ENCODE data around the gene TSC22D4. TPM values are rescaled to one million over a fixed set of nuclear protein-coding genes. Genes with fewer than 3 reads are reported as not detected.

Gene TSC22D4
- polyA plus RNA-seq, 1 donor from 2014 or later, result 2.1 TPM

DNA sequence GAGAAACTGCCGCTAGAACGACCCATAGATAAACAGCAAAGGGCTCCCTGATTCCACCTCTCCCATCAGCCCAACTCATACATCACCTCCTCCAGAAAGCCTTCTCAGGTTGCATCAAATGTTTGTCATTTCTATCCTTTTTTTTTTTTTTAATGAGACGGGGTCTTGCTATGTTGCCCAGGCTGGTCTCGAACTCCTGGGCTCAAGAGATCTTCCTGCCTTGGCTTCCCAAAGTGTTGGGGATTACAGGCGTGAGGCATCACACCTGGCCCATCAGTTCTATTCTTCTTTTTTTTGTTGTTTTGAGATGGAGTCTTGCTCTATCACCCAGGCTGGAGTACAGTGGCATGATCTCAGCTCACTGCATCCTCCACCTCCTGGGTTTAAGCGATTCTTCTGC lies 22.0 kb downstream of the TSC22D4 start:
- Histone ChIP-seq H3F3A (ENCODE audit: insufficient read depth, low read length, poor library complexity, severe bottlenecking) (no peaks in the 10 kb centered on the region), H3K4me3 (ENCODE audit: low read length) (no peak overlapping the region), H3K27me3 (ENCODE audit: insufficient read depth, low read depth, low read length) (no peaks in the 10 kb centered on the region), H3K27ac (ENCODE audit: low read length) (no peak overlapping the region), H3K9ac (ENCODE audit: low read length) (no peak overlapping the region), H3K36me3 (ENCODE audit: insufficient read depth, low read length) (no peaks in the 10 kb centered on the region), H2AFZ (ENCODE audit: low read depth, low read length) (no peak overlapping the region), H3K4me2 (ENCODE audit: low read length) (no peak overlapping the region), H3K9me3 (ENCODE audit: low read length) (no peaks in the 10 kb centered on the region), H3K79me2 (replicated peaks; ENCODE audit: insufficient read depth, low read length) (no peaks in the 10 kb centered on the region), H4K20me1 (ENCODE audit: insufficient read depth) (no peaks in the 10 kb centered on the region), H3K9me2 (ENCODE audit: insufficient read depth, low read length) (no peaks in the 10 kb centered on the region)
- no peak for TF ChIP-seq EZH2 (IDR thresholded peaks at IDR 0.05; ENCODE audit: borderline replicate concordance, insufficient read depth, low read length, poor library complexity, severe bottlenecking)
- TF ChIP-seq EP300 (conservative IDR thresholded peaks at IDR 0.05; ENCODE audit: poor library complexity, severe bottlenecking), result no peak
- TF ChIP-seq, protein P1, sequence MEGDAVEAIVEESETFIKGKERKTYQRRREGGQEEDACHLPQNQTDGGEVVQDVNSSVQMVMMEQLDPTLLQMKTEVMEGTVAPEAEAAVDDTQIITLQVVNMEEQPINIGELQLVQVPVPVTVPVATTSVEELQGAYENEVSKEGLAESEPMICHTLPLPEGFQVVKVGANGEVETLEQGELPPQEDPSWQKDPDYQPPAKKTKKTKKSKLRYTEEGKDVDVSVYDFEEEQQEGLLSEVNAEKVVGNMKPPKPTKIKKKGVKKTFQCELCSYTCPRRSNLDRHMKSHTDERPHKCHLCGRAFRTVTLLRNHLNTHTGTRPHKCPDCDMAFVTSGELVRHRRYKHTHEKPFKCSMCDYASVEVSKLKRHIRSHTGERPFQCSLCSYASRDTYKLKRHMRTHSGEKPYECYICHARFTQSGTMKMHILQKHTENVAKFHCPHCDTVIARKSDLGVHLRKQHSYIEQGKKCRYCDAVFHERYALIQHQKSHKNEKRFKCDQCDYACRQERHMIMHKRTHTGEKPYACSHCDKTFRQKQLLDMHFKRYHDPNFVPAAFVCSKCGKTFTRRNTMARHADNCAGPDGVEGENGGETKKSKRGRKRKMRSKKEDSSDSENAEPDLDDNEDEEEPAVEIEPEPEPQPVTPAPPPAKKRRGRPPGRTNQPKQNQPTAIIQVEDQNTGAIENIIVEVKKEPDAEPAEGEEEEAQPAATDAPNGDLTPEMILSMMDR (IDR thresholded peaks at IDR 0.05; ENCODE audit: poor library complexity, severe bottlenecking), result no peak
- TF ChIP-seq, protein P2, sequence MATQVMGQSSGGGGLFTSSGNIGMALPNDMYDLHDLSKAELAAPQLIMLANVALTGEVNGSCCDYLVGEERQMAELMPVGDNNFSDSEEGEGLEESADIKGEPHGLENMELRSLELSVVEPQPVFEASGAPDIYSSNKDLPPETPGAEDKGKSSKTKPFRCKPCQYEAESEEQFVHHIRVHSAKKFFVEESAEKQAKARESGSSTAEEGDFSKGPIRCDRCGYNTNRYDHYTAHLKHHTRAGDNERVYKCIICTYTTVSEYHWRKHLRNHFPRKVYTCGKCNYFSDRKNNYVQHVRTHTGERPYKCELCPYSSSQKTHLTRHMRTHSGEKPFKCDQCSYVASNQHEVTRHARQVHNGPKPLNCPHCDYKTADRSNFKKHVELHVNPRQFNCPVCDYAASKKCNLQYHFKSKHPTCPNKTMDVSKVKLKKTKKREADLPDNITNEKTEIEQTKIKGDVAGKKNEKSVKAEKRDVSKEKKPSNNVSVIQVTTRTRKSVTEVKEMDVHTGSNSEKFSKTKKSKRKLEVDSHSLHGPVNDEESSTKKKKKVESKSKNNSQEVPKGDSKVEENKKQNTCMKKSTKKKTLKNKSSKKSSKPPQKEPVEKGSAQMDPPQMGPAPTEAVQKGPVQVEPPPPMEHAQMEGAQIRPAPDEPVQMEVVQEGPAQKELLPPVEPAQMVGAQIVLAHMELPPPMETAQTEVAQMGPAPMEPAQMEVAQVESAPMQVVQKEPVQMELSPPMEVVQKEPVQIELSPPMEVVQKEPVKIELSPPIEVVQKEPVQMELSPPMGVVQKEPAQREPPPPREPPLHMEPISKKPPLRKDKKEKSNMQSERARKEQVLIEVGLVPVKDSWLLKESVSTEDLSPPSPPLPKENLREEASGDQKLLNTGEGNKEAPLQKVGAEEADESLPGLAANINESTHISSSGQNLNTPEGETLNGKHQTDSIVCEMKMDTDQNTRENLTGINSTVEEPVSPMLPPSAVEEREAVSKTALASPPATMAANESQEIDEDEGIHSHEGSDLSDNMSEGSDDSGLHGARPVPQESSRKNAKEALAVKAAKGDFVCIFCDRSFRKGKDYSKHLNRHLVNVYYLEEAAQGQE (IDR thresholded peaks at IDR 0.05; ENCODE audit: borderline replicate concordance), result no peak
- TF ChIP-seq SMC3 (conservative IDR thresholded peaks at IDR 0.05; ENCODE audit: poor library complexity), result no peak
- TF ChIP-seq MXI1 (conservative IDR thresholded peaks at IDR 0.05; ENCODE audit: poor library complexity, severe bottlenecking), result no peak
- no peak for TF ChIP-seq POLR2AphosphoS5 (IDR thresholded peaks at IDR 0.05)
- no peak for TF ChIP-seq RAD21 (conservative IDR thresholded peaks at IDR 0.05)
- TF ChIP-seq TAF1 (IDR thresholded peaks at IDR 0.05; ENCODE audit: low read depth), result no peak

DNA sequence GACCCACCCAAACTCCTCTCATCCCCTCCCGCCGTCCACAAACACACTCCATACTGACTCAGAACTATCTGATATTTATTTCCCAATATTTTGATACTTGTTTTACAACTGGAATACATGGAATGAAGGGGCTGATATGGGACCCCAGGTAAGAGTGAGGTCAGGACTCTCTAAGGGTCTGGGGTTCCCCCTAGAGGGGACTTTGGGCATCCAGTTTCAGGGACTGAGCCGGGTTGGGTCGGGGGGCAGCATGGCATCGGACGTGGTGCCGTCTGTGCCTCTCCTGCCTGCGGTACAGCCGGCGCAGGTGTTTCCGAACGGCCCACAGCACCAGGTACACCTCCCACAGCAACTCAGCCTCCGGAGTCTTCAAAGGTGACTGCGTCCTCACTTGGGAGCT lies 22.5 kb downstream of the TSC22D4 start:
- no peak overlapping the region for H3K4me2 ChIP-seq (ENCODE audit: low read length)
- H3K27me3 ChIP-seq (ENCODE audit: insufficient read depth, low read depth, low read length), result no peaks in the 10 kb centered on the region
- H3F3A ChIP-seq (ENCODE audit: insufficient read depth, low read length, poor library complexity, severe bottlenecking), result no peaks in the 10 kb centered on the region
- no peaks in the 10 kb centered on the region for H3K9me2 ChIP-seq (ENCODE audit: insufficient read depth, low read length)
- TF ChIP-seq RAD21 (conservative IDR thresholded peaks at IDR 0.05) (no peak), MXI1 (conservative IDR thresholded peaks at IDR 0.05; ENCODE audit: poor library complexity, severe bottlenecking) (no peak), EP300 (conservative IDR thresholded peaks at IDR 0.05; ENCODE audit: poor library complexity, severe bottlenecking) (no peak), EZH2 (IDR thresholded peaks at IDR 0.05; ENCODE audit: borderline replicate concordance, insufficient read depth, low read length, poor library complexity, severe bottlenecking) (no peak), SMC3 (conservative IDR thresholded peaks at IDR 0.05; ENCODE audit: poor library complexity) (no peak), POLR2AphosphoS5 (IDR thresholded peaks at IDR 0.05) (no peak), TAF1 (IDR thresholded peaks at IDR 0.05; ENCODE audit: low read depth) (no peak)
- TF ChIP-seq, protein P2 (IDR thresholded peaks at IDR 0.05; ENCODE audit: borderline replicate concordance), result no peak
- TF ChIP-seq, protein P1 (IDR thresholded peaks at IDR 0.05; ENCODE audit: poor library complexity, severe bottlenecking), result no peak
- H2AFZ ChIP-seq (ENCODE audit: low read depth, low read length), result no peak overlapping the region
- H3K4me3 ChIP-seq (ENCODE audit: low read length), result no peak overlapping the region
- no peaks in the 10 kb centered on the region for H3K9me3 ChIP-seq (ENCODE audit: low read length)
- H3K9ac ChIP-seq (ENCODE audit: low read length), result no peak overlapping the region
- H3K79me2 ChIP-seq (replicated peaks; ENCODE audit: insufficient read depth, low read length), result no peaks in the 10 kb centered on the region
- H4K20me1 ChIP-seq (ENCODE audit: insufficient read depth), result no peaks in the 10 kb centered on the region
- H3K36me3 ChIP-seq (ENCODE audit: insufficient read depth, low read length), result no peaks in the 10 kb centered on the region
- no peak overlapping the region for H3K27ac ChIP-seq (ENCODE audit: low read length)
